Measurements from ENCODE around the gene CELF2.

The CELF2 gene

GRCh38 chr10:11230498-11231167 is 213.0 kb downstream of the CELF2 start:
- no peak for DNase-seq

- no peak for DNase-seq
Measured at GRCh38 chr10:11231285-11231684, 213.6 kb downstream of the CELF2 start.

GRCh38 chr10:11232222-11232961 is 214.7 kb downstream of the CELF2 start:
- no peak for DNase-seq

GRCh38 chr10:11234857-11235531 is 217.3 kb downstream of the CELF2 start:
- DNase-seq: no peak

- DNase-seq: no peak
Measured at GRCh38 chr10:11235771-11236170, 218.1 kb downstream of the CELF2 start.

GRCh38 chr10:11236234-11236633 is 218.6 kb downstream of the CELF2 start:
- DNase-seq: no peak

GRCh38 chr10:11237571-11237970 is 219.9 kb downstream of the CELF2 start:
- no peak for DNase-seq

GRCh38 chr10:11238893-11239292 is 221.2 kb downstream of the CELF2 start:
- no peak for DNase-seq

- no peak for DNase-seq
Measured at GRCh38 chr10:11240641-11241040, 223.0 kb downstream of the CELF2 start.

GRCh38 chr10:11242443-11243387 is 225.0 kb downstream of the CELF2 start:
- no peak for DNase-seq

- no peak for DNase-seq
Measured at GRCh38 chr10:11243425-11244222, 226.0 kb downstream of the CELF2 start.

- DNase-seq: no peak
Measured at GRCh38 chr10:11245095-11245479, 227.4 kb downstream of the CELF2 start.

- DNase-seq: no peak
Measured at GRCh38 chr10:11245510-11245909, 227.8 kb downstream of the CELF2 start.

GRCh38 chr10:11245981-11246590 is 228.4 kb downstream of the CELF2 start:
- DNase-seq: no peak

GRCh38 chr10:11246752-11247467 is 229.2 kb downstream of the CELF2 start:
- DNase-seq: no peak

GRCh38 chr10:11249152-11249807 is 231.6 kb downstream of the CELF2 start:
- no peak for DNase-seq

GRCh38 chr10:11249808-11250195 is 232.1 kb downstream of the CELF2 start:
- no peak for DNase-seq

- DNase-seq: no peak
Measured at GRCh38 chr10:11250304-11250703, 232.6 kb downstream of the CELF2 start.

GRCh38 chr10:11252887-11253286 is 235.2 kb downstream of the CELF2 start:
- DNase-seq: no peak

GRCh38 chr10:11253385-11254002 is 235.8 kb downstream of the CELF2 start:
- DNase-seq: no peak

All from NCI-H2029 (cell line).